ENCODE measurements around the gene RFX2.

RFX2 gene

GRCh38 chr19:6110360-6110977, at the start of gene RFX2:
RFX2 (minus strand) TSS chr19:6110500; CDS start chr19:6047496, 63,004 bp downstream.
- H3K4me2 ChIP-seq = peak within 1 kb of the TSS; percentile 92 to 100 (median 96)
- peaks cover 0 to 16% (median 8%) of the 10 kb centered on the region in 11 experiments; a peak in 5 of 22 replicates for H4K20me1 ChIP-seq
- peaks cover 14 to 24% (median 18%) of the 10 kb centered on the region in 10 experiments for H3K4me1 ChIP-seq
- H3K36me3 ChIP-seq = no peaks in the 10 kb centered on the region
- peak within 1 kb of the TSS; percentile 37 to 83 (median 69); a peak in 18 of 22 replicates for H3K27ac ChIP-seq
- H3K9ac ChIP-seq = peak within 1 kb of the TSS; percentile 61 to 87 (median 78)
- H3K4me3 ChIP-seq = peak within 1 kb of the TSS; percentile 56 to 75 (median 66)
- H3K27me3 ChIP-seq = peaks cover 25 to 34% (median 32%) of the 10 kb centered on the region in 11 experiments
- no peak for TF ChIP-seq Cebpa-rat (IDR thresholded peaks at IDR 0.05)
- H3K9me3 ChIP-seq (replicated peaks in 1 of 11) = no peaks in the 10 kb centered on the region

GRCh38 chr19:6156033-6156432, 45.7 kb upstream of the RFX2 start:
- H3K9me3 ChIP-seq (replicated peaks in 1 of 11) = peaks cover 19 to 38% (median 24%) of the 10 kb centered on the region in 11 experiments
- H3K36me3 ChIP-seq = no peaks in the 10 kb centered on the region
- H3K4me2 ChIP-seq = 0 out of 22 replicates have a peak overlapping the region, but pooled peaks of 1 of the 11 experiments have one; percentile 20
- H3K27me3 ChIP-seq = no peaks in the 10 kb centered on the region
- no peak overlapping the region for H3K9ac ChIP-seq
- no peaks in the 10 kb centered on the region for H4K20me1 ChIP-seq
- H3K4me1 ChIP-seq = peaks cover 0 to 10% (median 0%) of the 10 kb centered on the region in 10 experiments; a peak in 1 of 20 replicates
- no peak overlapping the region for H3K27ac ChIP-seq
- no peak for TF ChIP-seq Cebpa-rat (IDR thresholded peaks at IDR 0.05)
- H3K4me3 ChIP-seq = no peak overlapping the region

DNA sequence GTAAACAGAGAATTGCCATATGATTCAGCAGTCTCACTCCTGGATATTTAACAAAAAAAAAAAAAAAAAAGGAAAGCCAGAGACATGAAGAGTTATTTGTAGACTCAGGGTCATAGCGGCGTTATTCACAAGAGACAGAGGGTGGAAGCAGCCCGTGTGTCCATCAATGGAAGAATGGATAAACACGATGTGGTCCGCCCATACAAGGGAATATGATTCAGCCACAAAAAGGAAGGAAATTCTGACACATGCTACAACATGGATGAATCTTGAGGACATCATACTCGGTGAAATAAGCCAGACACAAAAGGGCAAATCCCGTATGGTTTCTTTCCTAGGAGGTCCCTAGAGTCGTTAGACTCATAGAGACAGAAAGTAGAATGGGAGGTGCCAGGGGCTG, 40.0 kb upstream of the RFX2 start:
- no peak overlapping the region for H3K4me2 ChIP-seq
- no peak overlapping the region for H3K27ac ChIP-seq

DNA sequence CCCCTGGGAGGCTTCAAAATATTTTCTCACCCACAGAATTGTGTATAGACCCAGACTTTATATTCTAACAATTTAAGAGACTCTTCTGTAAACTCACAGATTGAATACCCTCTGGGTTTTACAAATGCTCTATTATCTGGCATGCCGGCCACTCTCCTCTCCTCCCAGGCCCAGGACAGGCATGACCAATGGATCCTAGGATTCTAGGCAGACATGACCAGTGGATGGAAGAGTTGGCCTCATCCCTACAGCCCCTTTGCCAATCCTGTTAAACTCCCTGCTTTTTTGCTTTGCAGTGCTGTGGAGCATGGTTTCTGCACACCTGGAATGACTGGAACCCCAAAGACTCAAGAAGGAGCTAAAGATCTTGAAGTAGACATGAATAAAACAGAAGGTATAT, 30.9 kb upstream of the RFX2 start:
- Histone ChIP-seq H3K4me2 (no peak overlapping the region), H3K4me1 (peaks cover 0 to 11% (median 7%) of the 10 kb centered on the region in 10 experiments; a peak in 14 of 20 replicates), H3K27me3 (no peaks in the 10 kb centered on the region), H4K20me1 (no peaks in the 10 kb centered on the region), H3K9ac (no peak overlapping the region), H3K9me3 (replicated peaks in 1 of 11) (peaks cover 0 to 17% (median 4%) of the 10 kb centered on the region in 11 experiments; a peak in 2 of 22 replicates), H3K4me3 (no peak overlapping the region), H3K36me3 (no peaks in the 10 kb centered on the region), H3K27ac (no peak overlapping the region)
- no peak for TF ChIP-seq Cebpa-rat (IDR thresholded peaks at IDR 0.05)

More for the DNA sequence above, 40.0 kb upstream of the RFX2 start:
- H3K27me3 ChIP-seq = no peaks in the 10 kb centered on the region
- H3K36me3 ChIP-seq = no peaks in the 10 kb centered on the region
- no peak overlapping the region for H3K4me3 ChIP-seq
- no peak overlapping the region for H3K9ac ChIP-seq
- H4K20me1 ChIP-seq = no peaks in the 10 kb centered on the region
- TF ChIP-seq Cebpa-rat (IDR thresholded peaks at IDR 0.05) = no peak
- peaks cover 8 to 23% (median 13%) of the 10 kb centered on the region in 11 experiments; a peak in 18 of 22 replicates for H3K9me3 ChIP-seq (replicated peaks in 1 of 11)
- no peaks in the 10 kb centered on the region for H3K4me1 ChIP-seq

DNA sequence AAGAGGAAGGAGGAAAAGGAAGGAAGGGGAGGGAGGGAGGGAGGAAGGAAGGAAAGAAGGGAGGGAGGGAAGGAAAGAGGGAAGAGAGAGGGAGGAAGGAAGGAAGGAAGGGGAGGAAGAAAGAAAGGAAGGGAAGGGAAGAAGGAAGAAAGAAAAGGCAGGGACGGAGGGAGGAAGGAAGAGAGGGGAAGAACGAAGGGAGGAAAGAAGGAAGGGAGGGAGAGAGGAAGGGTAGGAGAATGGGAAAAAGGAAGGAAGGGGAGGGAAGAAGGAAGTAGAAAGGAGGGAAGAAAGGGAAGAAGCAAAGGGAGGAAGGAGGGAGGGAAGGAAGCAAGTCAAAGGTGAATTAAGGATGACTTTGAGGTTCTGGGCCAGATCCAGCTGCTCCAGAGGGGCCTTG, 28.2 kb upstream of the RFX2 start:
- Histone ChIP-seq H3K36me3 (no peaks in the 10 kb centered on the region), H3K4me1 (peaks cover 0 to 11% (median 7%) of the 10 kb centered on the region in 10 experiments; a peak in 14 of 20 replicates), H3K4me2 (0 out of 22 replicates have a peak overlapping the region, but pooled peaks of 1 of the 11 experiments have one; percentile 22), H3K9ac (no peak overlapping the region), H3K27ac (peak overlapping the region in 2 of 11 experiments; percentile 16 to 36; a peak in 3 of 22 replicates), H3K27me3 (no peaks in the 10 kb centered on the region), H4K20me1 (no peaks in the 10 kb centered on the region), H3K9me3 (replicated peaks in 1 of 11) (peaks cover 0 to 17% (median 4%) of the 10 kb centered on the region in 11 experiments; a peak in 2 of 22 replicates), H3K4me3 (no peak overlapping the region)
- no peak for TF ChIP-seq Cebpa-rat (IDR thresholded peaks at IDR 0.05)

- Histone ChIP-seq H3K9me3 (replicated peaks in 1 of 11) (peaks cover 0 to 17% (median 4%) of the 10 kb centered on the region in 11 experiments; a peak in 2 of 22 replicates), H3K4me2 (peak overlapping the region in 8 of 11 experiments; percentile 32 to 60 (median 40); a peak in 13 of 22 replicates), H4K20me1 (no peaks in the 10 kb centered on the region), H3K4me3 (no peak overlapping the region), H3K36me3 (no peaks in the 10 kb centered on the region), H3K27me3 (no peaks in the 10 kb centered on the region), H3K9ac (0 out of 22 replicates have a peak overlapping the region, but pooled peaks of 1 of the 11 experiments have one; percentile 4), H3K27ac (peak overlapping the region in 8 of 11 experiments; percentile 25 to 64 (median 47); a peak in 12 of 22 replicates), H3K4me1 (peaks cover 0 to 11% (median 7%) of the 10 kb centered on the region in 10 experiments; a peak in 14 of 20 replicates)
- TF ChIP-seq Cebpa-rat (IDR thresholded peaks at IDR 0.05) = no peak
These were observed 27.8 kb upstream of the RFX2 start for GRCh38 chr19:6138066-6138465.

DNA sequence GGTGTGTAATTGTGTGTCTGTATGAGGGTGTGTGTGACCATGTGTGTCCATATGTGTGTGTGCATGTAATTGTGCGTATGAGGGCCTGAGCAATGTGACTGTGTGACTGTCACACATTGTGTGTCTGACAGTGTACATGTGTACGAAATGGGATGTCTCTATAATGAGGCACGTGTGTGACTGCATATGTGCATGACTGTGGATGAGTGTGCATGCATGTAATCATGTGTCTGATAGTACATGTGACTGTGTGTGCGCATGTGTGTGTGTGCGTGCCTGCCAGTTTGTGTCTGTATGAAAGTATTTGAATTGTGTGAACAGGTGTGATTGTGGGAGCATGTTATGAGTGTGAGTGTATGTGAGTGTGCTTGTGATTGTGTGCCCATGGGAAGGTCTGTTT, 22.9 kb upstream of the RFX2 start:
- TF ChIP-seq Cebpa-rat (IDR thresholded peaks at IDR 0.05) = no peak
- no peak overlapping the region for H3K4me2 ChIP-seq
- no peak overlapping the region for H3K4me3 ChIP-seq
- H4K20me1 ChIP-seq = no peaks in the 10 kb centered on the region
- no peaks in the 10 kb centered on the region for H3K36me3 ChIP-seq
- H3K9ac ChIP-seq = no peak overlapping the region
- peaks cover 2 to 9% (median 3%) of the 10 kb centered on the region in 11 experiments; a peak in 21 of 22 replicates for H3K9me3 ChIP-seq (replicated peaks in 1 of 11)
- H3K27me3 ChIP-seq = no peaks in the 10 kb centered on the region
- H3K27ac ChIP-seq = no peak overlapping the region
- peaks cover 0 to 10% (median 7%) of the 10 kb centered on the region in 10 experiments; a peak in 14 of 20 replicates for H3K4me1 ChIP-seq

DNA sequence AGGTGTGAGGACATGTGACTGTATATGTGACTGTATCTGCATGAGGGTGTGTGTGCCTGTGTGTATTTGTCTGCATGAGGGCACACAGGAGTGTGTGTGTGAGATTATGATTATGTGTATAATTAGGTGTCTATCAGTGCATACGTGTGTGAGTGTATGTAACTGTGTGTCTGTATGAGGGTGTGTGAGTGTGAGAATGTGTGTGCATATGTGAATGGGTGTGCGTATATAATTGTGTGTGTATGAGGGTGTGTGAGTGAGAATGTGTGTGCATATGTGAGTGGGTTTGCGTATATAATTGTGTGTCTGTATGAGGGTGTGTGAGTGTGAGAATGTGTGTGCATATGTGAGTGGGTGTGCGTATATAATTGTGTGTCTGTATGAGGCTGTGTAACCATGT, 22.2 kb upstream of the RFX2 start:
- Histone ChIP-seq H3K27me3 (no peaks in the 10 kb centered on the region), H3K9ac (no peak overlapping the region), H4K20me1 (no peaks in the 10 kb centered on the region), H3K27ac (no peak overlapping the region), H3K9me3 (replicated peaks in 1 of 11) (peaks cover 10 to 16% (median 11%) of the 10 kb centered on the region in 11 experiments), H3K36me3 (no peaks in the 10 kb centered on the region), H3K4me1 (peaks cover 0 to 3% (median 0%) of the 10 kb centered on the region in 10 experiments; a peak in 6 of 20 replicates), H3K4me2 (no peak overlapping the region), H3K4me3 (no peak overlapping the region)
- no peak for TF ChIP-seq Cebpa-rat (IDR thresholded peaks at IDR 0.05)

GRCh38 chr19:6127716-6128335, 17.5 kb upstream of the RFX2 start:
- no peak overlapping the region for H3K4me3 ChIP-seq
- peaks cover 20 to 28% (median 22%) of the 10 kb centered on the region in 11 experiments for H3K9me3 ChIP-seq (replicated peaks in 1 of 11)
- no peak overlapping the region for H3K9ac ChIP-seq
- H3K36me3 ChIP-seq = no peaks in the 10 kb centered on the region
- H3K4me1 ChIP-seq = no peaks in the 10 kb centered on the region
- H3K27ac ChIP-seq = no peak overlapping the region
- no peaks in the 10 kb centered on the region for H4K20me1 ChIP-seq
- no peak overlapping the region for H3K4me2 ChIP-seq
- H3K27me3 ChIP-seq = no peaks in the 10 kb centered on the region
- no peak for TF ChIP-seq Cebpa-rat (IDR thresholded peaks at IDR 0.05)
